NCI-H1048 (cell line): ENCODE measurements around the gene PEX10.

Source experiments
- DNase-seq: peaks from one replicate; lab custom pipeline; 2025; lab: John Stamatoyannopoulos, UW

PEX10 gene

DNA sequence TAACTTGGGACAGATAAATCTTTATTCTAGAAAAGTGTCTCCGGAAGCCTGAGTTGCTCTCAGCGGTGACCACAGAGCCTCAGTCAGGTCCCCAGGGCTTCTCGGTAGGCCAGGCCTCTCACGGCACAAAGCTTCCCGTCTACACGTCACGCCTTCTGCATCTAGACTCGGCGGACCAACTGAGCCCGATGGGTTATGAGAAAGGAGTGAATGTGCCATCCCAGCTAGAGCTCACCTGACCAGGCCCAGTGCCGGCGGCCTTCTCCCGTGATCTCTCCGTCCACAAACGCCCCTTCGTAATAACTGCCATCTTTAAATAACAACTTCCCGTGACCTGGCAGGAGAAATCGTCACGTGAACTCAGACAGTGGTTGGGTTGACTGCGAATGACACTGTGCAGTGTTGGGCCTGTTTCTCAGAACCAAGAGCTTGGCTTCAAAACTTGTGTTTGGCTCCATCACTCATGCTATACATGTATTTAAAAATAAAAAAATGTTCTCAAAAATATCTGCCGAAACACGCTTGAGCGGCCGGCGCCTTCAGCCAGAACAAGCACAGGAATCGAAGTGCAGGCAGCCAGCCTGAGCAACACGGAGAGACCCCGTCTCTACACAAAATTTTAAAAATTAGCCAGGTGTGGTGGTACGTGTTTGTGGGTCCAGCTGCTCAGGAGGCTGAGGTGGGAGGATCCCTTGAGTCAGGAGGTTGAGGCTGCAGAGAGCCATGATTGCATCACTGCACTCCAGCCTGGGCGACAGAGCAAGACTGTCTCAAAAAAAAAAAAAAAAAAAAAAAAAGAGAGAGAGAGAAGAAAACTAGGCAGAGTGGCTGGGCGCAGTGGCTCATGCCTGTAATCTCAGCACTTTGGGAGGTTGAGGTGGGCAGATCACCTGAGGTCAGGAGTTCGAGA lies 24.1 kb downstream of the PEX10 start:
- no peak for DNase-seq

DNA sequence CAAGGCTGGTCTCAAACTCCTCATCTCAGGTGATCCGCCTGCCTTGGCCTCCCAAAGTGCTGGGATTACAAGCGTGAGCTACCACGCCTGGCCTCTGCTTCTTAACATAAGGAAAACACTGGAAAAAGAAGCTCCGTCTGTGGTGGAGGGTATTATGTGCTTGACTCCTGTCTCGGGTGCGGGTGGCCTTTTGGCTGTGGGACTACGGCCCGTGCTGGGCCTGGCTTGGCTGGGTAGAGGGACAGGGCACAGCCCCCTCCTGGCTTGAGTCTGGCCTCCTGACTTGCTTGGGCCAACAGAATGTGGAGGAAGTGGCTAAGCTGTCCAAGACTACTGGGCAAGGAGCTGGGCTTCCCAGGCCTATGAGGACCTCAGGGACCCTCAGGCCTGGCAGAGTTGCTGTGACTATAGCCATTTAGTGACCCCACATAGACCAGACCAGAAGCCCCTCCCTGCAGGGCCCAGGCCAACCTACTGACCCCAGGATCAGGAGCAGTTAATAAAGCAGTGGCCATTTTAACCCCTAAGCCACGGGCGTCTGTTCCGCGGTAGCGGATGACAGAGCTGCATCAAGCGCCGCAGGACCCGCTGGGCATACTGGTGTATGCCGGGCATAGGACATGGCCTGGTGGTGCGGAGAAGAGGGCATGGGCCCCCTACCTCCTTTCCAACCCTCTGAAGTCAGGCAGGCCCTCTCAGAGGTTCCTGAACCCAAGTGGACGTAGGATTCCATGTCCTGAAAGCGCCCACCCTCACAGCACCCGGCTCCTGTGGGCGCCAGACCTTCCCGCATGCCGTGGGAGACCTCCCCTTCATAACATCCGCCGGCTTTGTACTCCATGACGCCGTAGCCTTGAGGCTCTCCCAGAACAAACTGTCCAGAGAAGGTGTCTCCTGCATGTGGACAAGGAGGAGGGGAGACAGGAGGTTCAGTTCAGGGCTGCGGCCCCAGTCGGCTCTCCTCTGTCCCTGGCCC lies 25.4 kb downstream of the PEX10 start:
- DNase-seq = no peak

DNA sequence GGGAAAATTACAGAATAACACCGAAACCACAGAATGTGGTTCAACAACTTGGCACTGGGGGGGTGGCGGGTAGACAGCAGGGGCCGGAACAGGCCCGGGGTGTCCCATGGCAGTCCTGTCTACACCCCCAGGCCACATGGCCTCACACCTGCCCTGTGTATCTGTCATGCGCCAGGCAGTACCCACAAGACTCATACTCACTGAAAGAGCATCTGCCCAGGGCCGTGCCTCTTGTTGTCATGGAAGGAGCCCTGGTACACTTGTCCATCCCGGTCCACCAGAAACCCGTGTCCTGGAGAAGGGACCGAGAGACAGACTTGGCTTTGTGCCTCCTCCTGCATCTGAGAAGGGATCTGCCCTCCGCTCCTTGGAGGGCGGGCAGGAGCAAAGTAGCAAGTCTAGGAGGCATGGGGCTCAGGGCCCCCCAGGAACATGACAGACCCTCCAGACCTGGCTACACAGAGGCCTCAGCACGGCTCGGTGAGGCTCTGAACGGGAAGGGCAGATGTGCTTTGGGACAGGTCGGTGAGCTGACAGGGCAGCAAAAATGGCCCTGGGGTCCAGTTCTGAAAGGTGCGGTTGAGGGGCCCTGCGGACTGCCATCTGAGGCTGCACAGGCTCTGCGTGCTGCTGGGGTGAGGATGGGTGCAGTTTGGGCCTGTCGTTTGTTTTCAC lies 26.6 kb downstream of the PEX10 start:
- DNase-seq = no peak

DNA sequence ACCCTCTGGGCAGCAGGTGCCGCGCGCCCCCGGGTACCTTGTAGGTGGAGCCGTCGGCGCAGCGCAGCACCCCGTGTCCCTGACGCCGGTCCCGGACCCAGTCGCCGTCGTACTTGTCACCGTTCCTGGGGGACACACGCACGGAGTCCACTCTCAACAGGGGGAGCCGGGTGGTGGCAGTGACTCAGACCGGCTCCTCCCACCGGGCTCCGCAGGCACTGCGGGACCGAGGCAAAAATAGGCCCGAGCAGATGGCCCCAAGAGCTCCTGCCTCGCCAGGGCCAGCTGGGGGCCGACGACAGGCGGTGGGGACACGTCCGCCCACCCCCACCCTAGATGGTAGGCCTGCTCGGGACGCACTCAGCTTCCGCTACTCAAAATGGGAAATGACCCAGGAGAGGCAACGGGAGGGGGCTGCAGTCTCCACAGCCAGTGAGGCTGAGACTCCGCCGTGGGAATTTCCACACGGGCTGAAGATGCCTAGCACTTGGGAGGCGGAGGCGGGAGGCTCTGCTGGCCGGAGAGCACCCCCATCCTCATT lies 27.4 kb downstream of the PEX10 start:
- no peak for DNase-seq

DNA sequence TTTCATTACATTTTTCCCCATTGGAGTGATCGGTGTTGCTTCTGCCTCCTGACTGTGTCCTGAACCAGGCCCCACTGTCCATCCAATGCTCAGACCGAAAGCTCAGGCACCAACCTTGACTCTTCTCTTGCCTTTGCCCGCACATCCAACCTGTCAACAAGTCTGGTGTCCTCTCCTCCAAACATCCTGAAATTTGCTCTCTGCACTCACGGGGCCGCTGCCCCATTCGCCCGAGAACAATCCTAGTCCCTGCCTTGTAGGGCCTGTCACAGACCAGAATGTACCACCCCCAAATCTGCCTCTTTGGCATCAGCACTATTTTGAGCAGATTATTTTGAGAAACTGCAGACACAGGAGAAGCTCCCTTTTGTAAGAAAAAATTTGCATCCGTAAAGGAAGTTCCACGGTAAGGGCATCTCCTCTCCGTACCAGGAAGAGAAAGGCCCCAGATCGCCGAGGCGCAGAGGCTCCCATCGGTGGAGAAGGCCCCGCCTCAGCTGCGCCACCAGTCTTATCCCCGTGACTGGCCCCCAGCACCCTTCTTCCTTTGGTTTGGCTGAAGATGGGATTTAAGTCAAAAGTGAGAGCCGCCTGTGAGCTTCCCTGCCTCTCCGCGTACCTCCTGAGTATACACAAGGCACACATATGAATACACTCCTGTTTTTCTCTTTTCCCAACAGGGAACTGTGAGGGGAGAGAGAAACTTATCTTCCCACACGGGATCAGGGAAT lies 28.1 kb downstream of the PEX10 start:
- no peak for DNase-seq

DNA sequence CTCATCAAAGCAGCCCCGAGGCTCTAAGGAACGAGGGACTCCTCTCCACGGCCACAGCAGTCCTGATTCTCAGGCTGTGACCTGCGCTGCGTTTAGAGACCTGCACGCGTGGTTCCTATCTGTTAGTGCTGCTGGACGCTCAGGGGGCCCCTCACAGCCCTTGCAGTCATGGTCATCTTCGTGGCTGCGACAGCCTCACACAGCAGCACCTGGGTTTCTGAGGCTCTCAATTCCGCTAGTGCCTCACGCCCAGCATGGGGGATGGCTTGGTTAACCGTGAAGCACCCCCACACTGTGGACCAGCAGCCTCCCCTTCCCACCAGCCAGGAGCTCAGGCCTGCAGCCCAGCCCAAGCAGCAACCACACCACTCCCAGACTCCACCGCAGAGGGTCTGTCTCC lies 28.8 kb downstream of the PEX10 start:
- DNase-seq = no peak

DNA sequence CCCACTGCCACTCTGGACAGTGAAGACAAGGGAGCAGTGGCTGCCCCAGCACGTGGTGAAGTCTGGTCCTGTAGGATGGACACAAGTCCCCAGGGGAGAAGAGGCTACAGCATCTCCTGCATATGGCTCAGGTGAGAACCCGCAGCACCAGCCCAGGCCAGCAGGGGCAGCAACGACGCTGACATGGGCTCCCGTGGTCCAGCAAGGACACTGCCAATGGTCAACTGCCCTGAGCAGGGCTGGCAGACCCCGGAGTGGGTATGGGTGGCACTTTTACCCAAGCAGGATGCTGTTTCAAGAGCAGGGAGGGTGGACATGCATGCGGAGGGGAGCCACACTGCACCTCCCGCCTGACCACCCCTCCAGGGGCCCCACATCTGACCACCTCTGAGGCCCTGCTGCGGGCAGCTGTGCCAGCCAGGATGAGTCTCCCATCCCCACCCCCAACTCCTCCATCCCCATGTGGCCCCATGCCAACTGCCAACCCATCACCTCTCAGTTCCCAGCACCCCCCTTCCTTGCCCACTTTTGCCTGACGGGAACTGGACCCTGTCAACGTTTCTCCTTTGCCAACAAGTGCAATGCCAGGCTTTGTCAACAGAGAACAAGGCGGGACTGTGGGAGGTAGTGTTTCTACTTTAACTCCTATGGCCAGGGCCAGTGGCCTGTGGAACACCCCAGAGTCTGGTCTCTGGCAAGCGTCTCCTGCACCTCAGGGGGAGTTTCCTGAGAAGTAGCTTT lies 29.6 kb downstream of the PEX10 start:
- no peak for DNase-seq

DNA sequence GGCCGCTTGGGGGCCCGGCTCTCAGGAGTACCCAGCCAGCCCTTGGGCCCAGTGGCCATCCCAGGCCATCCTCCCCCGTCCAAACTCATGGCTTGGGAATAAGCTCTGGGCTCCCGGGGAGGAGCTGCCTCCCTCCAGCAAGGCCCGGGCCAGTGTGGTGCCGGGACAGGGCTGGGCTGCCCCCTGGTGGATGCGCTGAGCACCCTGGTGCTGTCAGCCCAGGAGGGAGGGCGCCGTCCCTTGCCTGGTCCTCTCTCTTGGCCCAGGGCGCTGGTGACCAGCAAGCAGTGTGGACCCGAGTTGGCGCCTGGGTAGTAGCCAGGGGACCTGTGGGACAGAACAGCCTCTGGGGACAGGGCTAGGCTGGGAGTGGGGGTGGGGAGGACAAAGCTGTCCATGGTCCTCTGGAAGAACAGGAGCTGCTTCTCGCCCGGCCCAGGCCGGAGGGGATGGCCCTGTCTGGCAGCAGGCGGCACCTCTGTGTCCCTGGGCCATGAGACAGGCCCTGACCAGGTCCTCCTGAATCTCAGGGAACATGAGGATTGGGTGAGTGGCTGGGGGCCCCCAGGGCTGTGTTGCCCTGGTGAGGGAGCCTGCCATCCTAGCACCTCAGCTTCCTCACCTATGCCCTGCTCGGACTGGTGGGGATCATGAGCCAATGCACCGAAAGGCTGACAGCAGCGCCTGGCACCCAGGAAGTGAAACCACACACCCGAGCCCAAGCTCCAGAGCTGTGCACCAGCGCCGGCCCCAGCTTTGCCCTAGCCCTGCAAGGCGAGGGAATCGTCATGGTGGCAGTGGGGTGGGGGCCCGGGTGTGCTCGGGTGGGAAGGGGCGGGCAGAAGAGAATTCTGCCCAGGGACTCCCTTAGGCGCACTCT lies 30.4 kb downstream of the PEX10 start:
- DNase-seq = no peak

DNA sequence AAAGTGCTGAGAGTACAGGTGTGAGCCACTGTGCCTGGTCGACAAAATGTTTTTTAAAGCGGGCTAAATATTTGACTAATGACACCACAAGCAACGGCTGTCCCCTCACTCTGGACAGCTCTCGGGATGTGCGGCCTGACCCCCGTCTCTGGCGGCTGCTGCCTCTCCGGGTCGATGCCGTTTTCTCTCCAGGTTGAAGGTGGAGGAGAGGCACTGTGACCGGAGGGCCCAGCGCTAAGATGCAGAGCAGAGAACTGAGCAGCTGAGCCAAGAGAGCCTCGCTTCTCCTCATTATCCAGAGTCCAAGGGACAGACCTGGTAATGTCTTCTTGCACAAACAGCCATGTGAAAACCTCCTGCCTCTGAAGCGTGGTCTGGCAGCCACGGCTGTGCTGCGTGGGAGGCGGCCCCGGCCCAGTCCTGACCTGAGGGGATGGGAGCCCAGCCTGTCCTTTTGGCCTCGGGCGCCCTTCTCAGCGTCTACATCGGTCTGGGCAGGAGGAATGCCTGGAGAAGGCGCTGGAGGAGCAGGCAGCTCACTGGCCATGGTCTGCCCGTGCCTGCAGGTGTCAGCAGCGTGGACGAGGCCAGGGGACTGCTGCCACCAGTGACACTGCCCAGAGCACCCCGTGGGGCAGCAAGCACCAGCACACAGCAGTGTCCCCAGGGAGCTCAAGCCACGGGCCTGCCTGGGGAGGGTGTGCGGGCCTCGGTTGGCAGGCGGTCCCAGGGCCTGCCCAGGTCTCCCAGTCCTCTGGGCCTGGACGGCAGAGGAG lies 31.4 kb downstream of the PEX10 start:
- no peak for DNase-seq

DNA sequence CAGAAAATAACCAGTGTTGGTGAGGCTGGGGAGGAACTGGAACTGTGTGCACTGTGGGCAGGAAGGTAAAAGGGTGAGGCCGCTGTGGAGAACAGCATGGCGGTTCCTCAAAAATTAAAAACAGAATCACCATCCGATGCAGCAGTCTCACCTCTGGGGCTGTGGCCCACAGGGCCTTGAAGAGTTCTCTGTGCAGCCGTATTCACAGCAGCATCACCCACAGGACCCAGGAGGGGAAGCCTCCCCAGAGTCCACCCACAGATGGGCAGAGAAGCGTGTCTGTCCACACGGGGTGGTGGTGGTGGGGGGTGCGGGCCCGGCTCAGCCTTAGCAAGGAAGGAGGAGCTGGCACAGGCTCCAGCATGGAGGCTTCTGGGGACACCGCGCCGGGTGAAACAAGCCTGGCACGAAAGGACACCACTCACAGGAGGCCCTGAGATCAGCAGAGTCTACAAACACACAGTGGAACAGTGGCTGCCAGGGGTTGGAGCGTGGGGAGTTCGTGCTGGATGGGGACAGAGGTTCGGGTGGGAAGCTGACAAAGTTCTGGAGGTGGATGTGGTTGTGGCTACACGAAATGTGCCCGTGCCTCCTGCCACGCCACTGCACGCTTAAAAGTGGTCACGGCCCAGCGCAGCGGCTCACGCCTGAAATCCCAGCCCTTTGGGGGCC lies 32.5 kb downstream of the PEX10 start:
- DNase-seq = no peak

DNA sequence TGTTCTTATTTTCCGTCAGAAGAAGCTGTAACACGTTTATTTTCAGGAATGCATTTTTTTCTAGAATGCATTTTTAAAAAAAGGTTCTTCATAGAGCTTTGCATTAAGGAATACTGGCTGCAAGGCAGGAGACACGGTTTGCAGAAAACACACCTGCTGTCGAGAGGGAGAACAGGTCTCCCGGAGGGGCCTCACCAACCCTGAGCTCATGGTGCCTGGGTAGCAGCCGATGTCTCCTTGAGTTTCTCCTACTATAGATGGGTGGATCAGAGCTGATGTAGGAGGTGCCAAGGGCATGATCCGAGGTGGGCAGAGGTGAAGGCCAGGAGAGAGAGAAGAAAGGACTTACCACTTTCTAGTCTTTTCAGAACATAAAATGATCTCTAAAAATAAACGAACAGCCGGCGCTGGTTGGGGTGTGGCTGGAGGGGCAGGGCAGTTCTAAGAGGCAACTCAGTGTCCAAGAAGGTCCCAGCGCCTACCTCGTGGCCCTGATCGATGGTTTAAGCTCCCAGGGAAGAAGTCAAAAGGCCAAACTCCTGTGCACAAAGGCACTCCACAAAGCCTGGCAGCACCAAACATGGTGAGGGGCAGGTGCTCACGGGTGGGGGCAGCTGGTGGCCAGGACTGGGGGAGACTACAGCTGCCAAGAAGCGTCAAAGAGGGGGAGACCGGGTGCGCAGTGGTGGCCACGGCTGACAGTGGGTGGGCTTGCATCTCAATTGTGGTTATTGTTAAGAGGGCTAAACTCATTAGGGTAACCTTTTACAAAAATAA lies 33.2 kb downstream of the PEX10 start:
- DNase-seq = no peak

DNA sequence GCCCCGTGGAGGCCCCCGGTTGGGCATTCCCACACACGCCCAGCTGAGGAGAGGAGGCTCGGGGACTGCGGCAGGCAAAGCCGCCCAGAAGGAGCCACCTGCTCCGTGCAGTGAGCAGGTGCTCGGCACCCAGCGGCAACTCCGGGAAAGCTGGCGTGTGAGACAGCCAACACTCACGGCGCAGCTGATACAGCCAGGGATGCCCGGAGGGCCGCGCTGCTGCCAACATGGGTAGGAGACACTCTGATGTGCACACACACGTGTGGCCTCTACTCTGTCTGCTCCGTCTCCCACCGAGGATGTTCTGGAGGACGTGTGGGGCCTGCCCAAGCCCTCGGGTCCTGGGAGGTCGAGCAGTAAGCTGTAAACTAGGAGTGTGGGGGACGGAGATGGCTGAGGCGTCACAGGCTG lies 33.9 kb downstream of the PEX10 start:
- no peak for DNase-seq

DNA sequence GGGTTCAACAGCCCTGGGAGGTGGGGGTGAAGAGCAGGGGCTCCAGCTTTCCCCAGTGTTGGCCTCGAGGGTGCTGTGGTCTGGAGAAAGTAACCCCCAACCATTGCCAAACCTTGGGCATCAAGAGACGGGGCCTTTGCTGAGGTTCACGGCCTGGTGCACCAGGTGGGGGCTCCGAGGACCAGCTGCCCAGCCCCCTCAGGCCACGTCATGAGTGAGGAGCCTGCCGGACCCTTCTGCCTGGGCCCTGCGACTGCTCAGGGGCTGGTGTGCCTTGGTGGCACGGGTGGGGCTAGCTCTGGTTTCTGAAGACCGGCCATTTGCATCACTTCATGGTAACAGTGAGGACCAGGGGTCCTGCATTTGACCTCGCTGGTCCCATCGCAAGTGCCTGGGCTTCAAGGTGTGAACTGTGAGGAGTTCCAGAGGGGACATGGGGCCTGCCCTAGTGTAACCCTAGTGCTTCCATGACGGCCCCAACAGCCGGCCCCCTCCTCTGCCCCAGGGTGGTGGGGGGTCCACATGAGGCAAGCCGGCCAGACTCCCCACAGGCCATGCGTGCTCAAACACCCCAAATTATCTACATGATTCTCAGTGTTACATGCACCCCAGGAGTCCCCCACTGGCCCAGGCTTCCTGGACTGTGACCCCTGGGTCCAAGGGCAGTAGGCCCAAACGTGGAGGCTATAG lies 34.5 kb downstream of the PEX10 start:
- no peak for DNase-seq

DNA sequence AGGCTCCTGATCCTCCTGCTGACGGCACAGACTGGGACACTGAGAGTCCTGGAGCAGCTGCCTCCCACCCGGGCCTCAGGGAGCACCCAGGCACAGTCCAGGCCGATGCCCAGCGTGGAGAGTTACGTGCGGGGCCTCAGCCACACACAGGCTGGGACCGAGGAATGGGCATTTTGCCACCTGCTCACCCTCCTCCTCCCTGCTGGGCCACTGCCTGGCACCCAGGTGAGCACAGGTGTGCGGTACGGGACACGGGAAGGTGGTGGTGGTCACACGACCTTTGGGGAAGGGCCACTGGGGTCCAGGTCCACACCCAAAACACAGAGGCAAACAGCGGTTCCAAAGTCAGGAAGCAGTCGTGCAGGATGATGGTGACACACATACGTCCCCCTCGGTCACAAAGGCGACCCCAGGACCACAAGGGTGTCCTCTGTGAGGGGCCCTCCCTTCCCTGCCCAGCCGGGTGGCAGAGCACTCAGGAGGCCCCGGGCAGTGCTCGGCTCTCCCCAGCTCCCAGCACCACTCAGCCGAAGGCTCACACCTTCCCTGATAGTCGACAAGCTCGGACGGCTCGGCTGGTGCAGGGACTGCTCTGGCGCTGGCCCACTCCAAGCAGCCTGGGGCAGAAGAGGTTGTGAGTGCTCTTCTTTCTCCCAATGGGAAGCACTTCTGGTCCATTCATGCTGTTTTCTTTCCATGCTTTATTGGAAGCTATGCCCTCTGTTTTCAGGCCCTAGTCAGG lies 35.3 kb downstream of the PEX10 start:
- no peak for DNase-seq

DNA sequence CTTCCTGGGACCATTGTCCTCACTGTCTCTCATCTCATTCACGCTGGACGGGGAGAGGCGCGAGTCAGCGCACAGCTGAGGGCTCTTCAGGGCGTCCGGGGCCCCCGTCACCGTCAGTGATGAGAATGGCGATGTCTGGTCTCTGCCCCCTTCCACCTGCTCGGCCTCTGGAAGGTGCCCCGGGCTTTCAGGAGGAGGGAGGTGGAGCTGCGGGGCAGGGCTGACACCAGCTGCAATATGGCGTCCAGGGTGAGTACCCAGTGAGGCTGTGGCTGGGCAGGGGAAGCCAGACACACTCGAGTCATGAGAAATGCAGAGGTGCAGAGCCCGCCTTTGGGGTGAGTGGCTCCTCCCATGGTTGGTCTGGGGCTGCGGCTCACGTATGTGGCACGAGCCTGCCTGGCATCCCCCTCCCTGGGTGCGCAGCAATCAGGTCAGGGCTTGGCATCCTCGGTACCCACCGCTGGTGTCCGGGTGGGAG lies 36.1 kb downstream of the PEX10 start:
- no peak for DNase-seq

DNA sequence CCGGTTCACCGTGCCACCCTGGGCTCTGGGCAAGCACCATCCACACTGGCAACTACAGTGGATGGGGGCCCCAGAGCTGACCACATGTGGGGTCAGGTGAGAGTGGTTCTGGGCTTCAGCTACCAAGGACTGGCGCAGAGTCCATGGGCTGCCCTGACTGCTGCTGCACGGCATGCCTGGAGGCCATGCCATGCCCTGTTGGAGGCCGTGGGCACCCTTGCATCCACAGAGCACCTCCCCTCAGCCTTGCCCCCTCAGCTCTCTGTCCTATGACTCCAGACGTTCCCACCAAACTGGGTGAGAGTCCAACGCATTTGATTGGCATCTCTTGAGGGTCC lies 36.5 kb downstream of the PEX10 start:
- no peak for DNase-seq
